HepG2 (cell line): ENCODE data around the gene DCHS2. TPM values are rescaled to one million over a fixed set of nuclear protein-coding genes. Genes with fewer than 3 reads are reported as not detected.

ENCODE experiments used
- ATAC-seq: fragments of 200-7000 bp; cut with Tn5 transposase; 3 replicates; pipeline ENCODE4 v1.9.1; 2020; ENCODE audit warnings: mild to moderate bottlenecking, moderate library complexity
- BruUV-seq: library from RNA; stranded (reverse); fragments of 400-500 nt; replicated peaks from 2 replicates; lab custom pipeline; 2021; lab: Mats Ljungman, UMichigan
- CTCF ChIA-PET: fragments of 300-600 bp; formaldehyde crosslinking; extraction: SDS; loops from one replicate; lab custom pipeline; 2021; ENCODE audit warnings: low total read pairs, inconsistent platforms, low intra/inter-chr PET ratio; lab: Yijun Ruan, JAX
- POLR2A ChIA-PET: fragments of 350-600 bp; sonication (Branson Sonifier 250); formaldehyde crosslinking; loops from one replicate; lab custom pipeline; 2020; ENCODE audit warnings: antibody characterized with exemption, inconsistent platforms; lab: Yijun Ruan, JAX
- DNase-seq: peaks from one replicate; pipeline ENCODE4 v3.0.0-alpha.2; 2015; ENCODE audit warnings: low spot score
- FAIRE-seq: peaks from 3 replicates; lab custom pipeline; 2011; peaks lifted over from hg19 to GRCh38; lab: Jason Lieb, UNC
- H2AFZ ChIP-seq: one replicate; pipeline ENCODE4 v1.6.1; 2011; ENCODE audit warnings: low read length, inconsistent platforms
- H3K27ac ChIP-seq: fragments of 300-600 bp; 3 replicates; pipeline ENCODE4 v1.8.0; 2011; ENCODE audit warnings: mixed run types, mild to moderate bottlenecking, mixed read lengths, low read length, inconsistent platforms; ENCODE audit not compliant: insufficient read depth; ENCODE audit errors: extremely low read length
- H3K27me3 ChIP-seq, 2 experiments: fragments of 200-600 bp in 1 of 2; 2 replicates in 1 of 2; 3 replicates in 1 of 2; pipeline versions ENCODE4 v1.6.0 to v1.8.0; 2011; ENCODE audit warnings: low read length in 2 of 2, mild to moderate bottlenecking in 2 of 2, moderate library complexity in 2 of 2, inconsistent platforms in 1 of 2; ENCODE audit not compliant: insufficient read depth in 2 of 2, control insufficient read depth in 1 of 2
- H3K36me3 ChIP-seq, 2 experiments: fragments of 200-600 bp in 1 of 2; replicated peaks in 1 of 2; 2 replicates in 1 of 2; 3 replicates in 1 of 2; pipeline versions ENCODE4 v1.5.1 to v1.8.0; 2011; ENCODE audit warnings: low read length in 2 of 2, inconsistent platforms in 1 of 2; ENCODE audit not compliant: insufficient read depth in 2 of 2, control insufficient read depth in 1 of 2
- H3K4me1 ChIP-seq: 2 replicates; pipeline ENCODE4 v1.5.1; 2012; ENCODE audit warnings: low read length, inconsistent platforms; ENCODE audit not compliant: insufficient read depth
- H3K4me2 ChIP-seq: 2 replicates; pipeline ENCODE4 v1.6.0; 2011; ENCODE audit warnings: low read depth, low read length, inconsistent platforms
- H3K4me3 ChIP-seq, 3 experiments: fragments of 200-600 bp in 1 of 3; sonication (generic), shearing (Covaris generic) in 1 of 3; replicated peaks in 1 of 3; 2 replicates each; pipeline ENCODE4 v1.5.1; 2011 to 2016; ENCODE audit warnings: low read length in 3 of 3, inconsistent platforms in 2 of 3, low read depth in 2 of 3, mild to moderate bottlenecking in 2 of 3, control low read depth in 1 of 3, mixed read lengths in 1 of 3; ENCODE audit not compliant: insufficient read depth in 1 of 3
- H3K79me2 ChIP-seq: one replicate; pipeline ENCODE4 v1.6.1; 2011; ENCODE audit warnings: low read length, inconsistent platforms; ENCODE audit not compliant: insufficient read depth
- H3K9ac ChIP-seq: 2 replicates; pipeline ENCODE4 v1.6.0; 2011; ENCODE audit warnings: mild to moderate bottlenecking, low read depth, low read length, inconsistent platforms; ENCODE audit not compliant: insufficient read depth
- H3K9me3 ChIP-seq: 2 replicates; pipeline ENCODE4 v1.5.1; 2012; ENCODE audit warnings: mild to moderate bottlenecking, low read length
- H4K20me1 ChIP-seq: 2 replicates; pipeline ENCODE4 v1.6.0; 2011; ENCODE audit warnings: inconsistent platforms, mild to moderate bottlenecking, low read length, moderate library complexity; ENCODE audit not compliant: insufficient read depth
- DMTF1 ChIP-seq: sonication (generic); formaldehyde crosslinking; IDR thresholded peaks from 2 replicates; pipeline ENCODE4 v1.4.0; 2020; ENCODE audit warnings: mild to moderate bottlenecking, missing genetic modification reagents
- IKZF1 ChIP-seq: fragments of 450-650 bp; IDR thresholded peaks from 2 replicates; pipeline ENCODE4 v1.7.1; 2016
- MAFK ChIP-seq, 2 experiments: IDR thresholded peaks in 1 of 2; conservative IDR thresholded peaks in 1 of 2; 2 replicates each; pipeline ENCODE4 v1.6.1; 2011; ENCODE audit warnings: improper control_type of control experiment in 2 of 2, low read length in 2 of 2
- SCMH1 ChIP-seq: sonication (generic); formaldehyde crosslinking; IDR thresholded peaks from 2 replicates; pipeline ENCODE4 v1.9.0; 2021; ENCODE audit warnings: missing genetic modification reagents, mild to moderate bottlenecking, borderline replicate concordance
- ZNF18 ChIP-seq: sonication (generic); formaldehyde crosslinking; IDR thresholded peaks from 2 replicates; pipeline ENCODE4 v1.8.0; 2022; ENCODE audit warnings: mild to moderate bottlenecking, missing genetic modification reagents; ENCODE audit not compliant: insufficient replicate concordance
- ZNF235 ChIP-seq: sonication (generic); formaldehyde crosslinking; IDR thresholded peaks from 2 replicates; pipeline ENCODE4 v1.8.1; 2023; ENCODE audit warnings: mild to moderate bottlenecking, missing genetic modification reagents, borderline replicate concordance
- ZNF484 ChIP-seq: sonication (generic); formaldehyde crosslinking; IDR thresholded peaks from 2 replicates; pipeline ENCODE4 v1.5.1; 2020; ENCODE audit warnings: mild to moderate bottlenecking, low read depth, missing genetic modification reagents, borderline replicate concordance
- ZNF746 ChIP-seq: sonication (generic); formaldehyde crosslinking; IDR thresholded peaks from 2 replicates; pipeline ENCODE4 v1.8.0; 2022; ENCODE audit warnings: mild to moderate bottlenecking, missing genetic modification reagents
- WGBS: methylation state at CpG from one replicate; pipeline ENCODE4 v1.1.6; 2017; ENCODE audit warnings: low lambda C conversion rate; 5-methylcytosine and 5-hydroxymethylcytosine counted together
- in situ Hi-C: cut with HindIII; loops from 2 replicates; pipeline ENCODE4 v1.10.0; 2017; ENCODE audit warnings: low pct_unique_long_range_greater_than_20kb; ENCODE audit not compliant: extremely low pct_ligation_motif_present
- intact Hi-C: fragments of 100-400 bp; cut with micrococcal nuclease; formaldehyde crosslinking; loops from one replicate; pipeline ENCODE4 v1.10.0; 2022; ENCODE audit not compliant: unreplicated experiment
- polyA plus RNA-seq, 8 experiments: library from polyadenylated mRNA; depleted of rRNA in 3 of 8; stranded (reverse) in 7 of 8; unstranded in 1 of 8; fragments of >200 nt; fragmentation: Illumina TruSeq in 4 of 8; extraction: Trizol in 4 of 8; gene quantifications; 2 replicates each; pipeline versions ENCODE4 v1.2.1 to v1.2.3, GENCODE V29; 2011 to 2016; ENCODE audit warnings: low read depth in 4 of 8, missing spikeins in 1 of 8, mixed read lengths in 1 of 8; ENCODE audit not compliant: insufficient read depth in 1 of 8
- total RNA-seq, 5 experiments: library from RNA; depleted of rRNA; stranded (reverse); fragments of >200 nt; fragmentation: Illumina TruSeq; extraction: Trizol; gene quantifications; 2 replicates each; pipeline ENCODE4 v1.2.3, GENCODE V29; 2016; ENCODE audit warnings: low read depth in 1 of 5

DCHS2 gene
- total and polyA plus RNA-seq, 2 of the 13 experiments (the other 11 are each of a cell fraction or from before 2014, with no cell fraction given), result 0.03 TPM; not detected in 1

GRCh38 chr4:154441982-154442381 lies 49.6 kb downstream of the DCHS2 start (continued):
- TF ChIP-seq ZNF18 (CRISPR knock-in tag) (no peak), ZNF235 (no peak), ZNF746 (CRISPR knock-in tag) (no peak), ZNF484 (CRISPR knock-in tag) (no peak), IKZF1 (no peak), SCMH1 (no peak)

- no peak for TF ChIP-seq DMTF1 (CRISPR knock-in tag)
- TF ChIP-seq MAFK (conservative IDR thresholded peaks at IDR 0.05 in 1 of 2, IDR thresholded peaks at IDR 0.05 in 1 of 2; ENCODE audit: low read length in 2 of 2), result peak in 1 of 2 experiments; percentile 12; a peak in 1 of 4 replicates
- Histone ChIP-seq H3K9ac (no peak overlapping the region), H2AFZ (no peak overlapping the region), H4K20me1 (no peaks in the 10 kb centered on the region), H3K27me3 (no peaks in the 10 kb centered on the region; a peak in 1 of 5 replicates), H3K9me3 (no peaks in the 10 kb centered on the region), H3K36me3 (no peaks in the 10 kb centered on the region), H3K4me1 (no peaks in the 10 kb centered on the region), H3K79me2 (no peaks in the 10 kb centered on the region), H3K27ac (no peak overlapping the region), H3K4me2 (no peak overlapping the region), H3K4me3 (no peak overlapping the region)
- WGBS, result 0% methylated on average over 1 of the region's 1 CpG
- in situ Hi-C loops (no loop called here), intact Hi-C loops (no loop called here)
- DNase-seq (no peak), FAIRE-seq (no peak), ATAC-seq (no peak)
- POLR2A ChIA-PET, result no interaction called here
- BruUV-seq, result no TSS peak
- CTCF ChIA-PET, result no interaction called here
Observed at GRCh38 chr4:154441124-154441523, 50.5 kb downstream of the DCHS2 start.
